ENCODE data around the gene AKR1A1.
"Not testable (repeated sequence)": the region's sequence is repeated elsewhere in the genome, so short reads cannot be mapped to it uniquely, and the experiment has no call there.

The AKR1A1 gene

DNA sequence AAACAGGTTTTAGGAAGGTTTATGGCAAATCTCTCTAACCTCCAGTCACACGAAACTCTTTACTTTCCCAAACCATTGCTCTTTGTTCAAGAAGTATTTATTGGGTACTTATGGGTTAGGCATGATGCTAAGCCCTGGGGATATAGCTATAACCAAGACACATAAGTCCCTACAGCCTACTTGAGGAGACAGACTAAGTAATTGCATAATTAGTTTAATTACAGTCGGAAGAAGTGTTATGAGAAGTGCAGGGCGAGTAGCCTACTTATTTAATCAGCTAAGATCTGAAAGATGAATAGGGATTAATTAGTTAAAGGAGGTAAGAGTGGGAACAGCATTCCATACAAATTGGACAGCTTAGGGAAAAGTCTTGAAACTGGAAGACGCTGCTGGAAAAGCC is 20.0 kb downstream of the AKR1A1 start:
- DNase-seq, result no peak

- DNase-seq, result no peak
Observed at GRCh38 chr1:45573231-45573804, 22.7 kb downstream of the AKR1A1 start.

DNA sequence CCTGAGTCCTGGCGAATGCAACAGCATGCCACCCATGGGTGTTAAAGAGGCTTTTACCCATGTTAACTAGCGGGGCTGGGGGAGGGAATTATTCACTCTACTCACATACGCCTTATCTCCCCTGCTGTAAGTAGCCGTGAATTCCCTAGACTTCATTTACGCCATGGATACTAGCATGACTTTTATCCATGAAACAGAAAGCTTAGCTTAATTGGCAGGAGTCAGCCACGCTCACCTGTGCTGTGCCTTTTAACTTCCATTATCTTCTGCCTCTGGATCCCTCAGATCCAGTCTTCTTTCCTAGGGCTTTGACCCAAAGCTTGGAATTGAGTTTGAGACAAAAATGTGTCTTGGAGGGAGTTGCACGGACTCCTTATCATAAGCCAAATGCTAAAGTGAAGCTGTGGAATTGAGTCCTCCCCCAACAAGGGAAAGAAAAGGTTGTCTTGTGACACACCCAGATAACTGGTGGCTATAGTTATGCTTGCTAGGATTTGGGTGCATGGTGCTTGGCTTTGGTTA is 23.5 kb downstream of the AKR1A1 start:
- DNase-seq, result no peak

- DNase-seq, result peak; percentile 97
Observed at GRCh38 chr1:45583264-45583665, 32.6 kb downstream of the AKR1A1 start.

DNA sequence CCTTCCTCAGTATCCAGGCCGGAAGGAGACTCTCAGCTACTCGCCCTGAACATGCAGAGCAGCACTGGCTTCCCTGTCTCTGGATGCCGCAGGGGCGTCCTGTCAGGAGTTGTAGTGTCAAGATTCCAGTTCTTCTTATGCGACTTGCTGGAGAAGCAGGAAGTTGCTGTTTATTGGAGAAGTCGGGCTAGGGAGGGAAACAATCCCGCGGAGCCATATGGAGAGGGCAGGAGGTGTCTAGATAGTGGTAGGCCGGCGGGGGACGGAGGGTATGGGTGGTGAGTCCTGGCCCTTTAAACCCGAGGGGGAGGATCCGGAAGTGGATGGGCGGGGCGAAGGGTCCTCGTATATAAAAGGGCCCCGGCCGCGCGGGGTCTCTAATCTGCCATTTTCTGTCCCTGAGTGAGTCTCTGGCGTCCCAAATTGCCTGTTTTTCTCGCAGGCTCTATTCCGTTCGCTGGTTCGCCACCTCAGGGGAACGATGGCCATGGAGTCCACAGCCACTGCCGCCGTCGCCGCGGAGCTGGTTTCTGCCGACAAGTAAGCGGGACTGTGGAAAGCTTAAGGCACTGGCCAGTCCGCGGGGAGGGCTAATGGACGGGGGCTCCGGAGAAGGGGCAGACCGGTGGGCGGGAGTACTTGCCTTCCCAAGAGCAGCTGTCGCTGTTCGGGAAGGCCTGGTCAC is 33.2 kb downstream of the AKR1A1 start, which contains the start of gene NASP:
TSS of gene NASP (plus strand) at position 376 of the 685 bp plus-strand sequence. CDS start at position 482, 106 bp downstream.
- DNase-seq, result peak; percentile 74

DNA sequence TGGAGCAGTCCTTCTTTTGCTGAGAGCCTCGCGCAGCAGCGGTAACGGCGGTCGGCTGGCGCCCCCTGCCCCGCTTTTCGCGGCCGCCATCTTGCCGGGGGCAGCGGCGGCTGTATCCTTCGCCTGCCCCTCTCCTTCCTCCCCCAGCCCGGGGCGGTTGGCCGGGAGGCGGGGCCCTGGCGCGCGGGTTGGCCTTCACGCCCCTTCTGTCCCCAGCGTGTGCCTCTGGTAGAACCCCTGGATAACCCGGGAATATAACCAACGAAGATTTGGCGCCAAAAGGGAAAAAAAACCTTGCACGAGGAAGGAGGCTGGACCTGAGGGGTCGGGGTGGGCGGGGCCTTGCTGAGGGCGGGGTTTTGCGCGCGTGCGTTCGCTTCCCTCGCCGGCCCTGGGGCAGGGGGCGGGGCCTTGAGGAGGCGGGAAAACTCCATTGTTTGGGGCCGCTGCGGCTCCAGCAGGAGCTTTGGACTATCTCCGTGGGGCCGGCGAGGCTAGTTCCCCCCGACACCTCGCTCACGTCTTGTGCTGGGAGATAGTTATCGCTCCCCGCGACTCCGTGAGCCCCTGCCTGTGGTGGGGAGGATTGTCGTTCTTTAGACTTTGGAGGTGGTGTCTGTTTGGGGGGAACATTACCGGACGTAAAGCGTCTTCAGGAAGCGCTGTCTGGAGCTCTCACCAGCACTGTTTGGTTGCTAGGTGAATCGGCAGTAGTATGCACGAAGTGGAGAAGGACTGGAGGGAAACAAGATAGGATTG is 33.9 kb downstream of the AKR1A1 start:
- DNase-seq, result peak; percentile 88

DNA sequence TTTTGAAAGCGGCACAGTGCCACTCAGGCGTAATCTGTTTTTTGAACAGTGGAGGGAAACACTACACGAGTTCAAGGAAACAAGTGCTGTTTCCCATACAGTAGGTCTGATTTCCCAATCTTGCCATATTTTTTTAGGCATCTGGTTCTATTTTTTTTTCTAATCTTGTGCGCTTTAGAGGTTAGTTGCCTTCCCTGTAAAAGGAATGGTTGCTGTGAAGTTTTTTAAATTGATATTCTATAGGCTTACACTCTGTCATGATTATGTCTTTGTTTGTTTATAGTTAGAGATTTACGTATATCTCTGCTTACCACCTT is 34.4 kb downstream of the AKR1A1 start:
- DNase-seq, result no peak

DNA sequence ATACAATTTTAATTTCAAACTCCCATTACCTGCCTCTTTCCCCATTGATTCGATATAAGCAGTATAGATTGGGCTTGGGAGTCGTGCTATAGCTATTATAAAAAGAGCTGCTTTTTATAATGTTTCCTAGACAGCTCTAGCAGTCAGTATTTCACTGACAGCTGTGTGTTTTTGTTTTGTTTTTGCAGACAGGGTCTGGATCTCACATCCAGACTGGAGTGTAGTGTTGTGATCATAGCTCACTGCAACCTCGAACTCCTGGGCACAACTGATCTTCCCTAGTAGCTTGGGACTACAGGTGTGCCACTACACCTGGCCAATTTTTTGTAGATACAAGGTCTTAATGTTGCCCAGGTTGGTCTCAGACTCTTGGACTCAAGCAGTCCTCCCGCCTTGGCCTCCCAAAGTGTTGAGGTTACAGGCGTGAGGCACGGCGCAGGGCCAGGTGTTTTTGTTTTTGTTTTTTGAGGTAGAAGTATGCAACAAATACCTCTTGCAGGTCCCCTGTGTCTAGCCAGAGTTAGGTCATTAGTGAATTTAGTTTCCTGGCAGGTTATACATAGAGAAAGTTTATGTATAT is 35.0 kb downstream of the AKR1A1 start:
- no peak for DNase-seq

DNA sequence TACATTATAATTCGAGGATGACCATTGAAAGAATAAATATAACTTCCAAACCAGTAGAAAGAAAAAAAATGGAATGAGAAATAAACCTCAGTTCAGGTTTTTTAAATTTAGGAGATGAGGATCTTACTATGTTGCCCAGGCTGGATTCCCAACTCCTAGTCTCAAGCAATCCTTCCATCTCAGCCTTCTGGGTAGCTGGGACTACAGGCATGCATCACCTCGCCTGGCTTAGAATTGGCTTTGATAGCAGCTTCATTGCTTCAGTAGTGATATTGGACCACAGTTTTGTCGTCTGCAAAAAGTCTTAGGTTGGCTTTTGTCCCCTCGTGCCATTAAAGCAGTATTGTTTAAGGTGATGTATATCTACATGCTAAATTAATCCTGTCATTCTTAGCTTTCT is 36.1 kb downstream of the AKR1A1 start:
- DNase-seq, result no peak

DNA sequence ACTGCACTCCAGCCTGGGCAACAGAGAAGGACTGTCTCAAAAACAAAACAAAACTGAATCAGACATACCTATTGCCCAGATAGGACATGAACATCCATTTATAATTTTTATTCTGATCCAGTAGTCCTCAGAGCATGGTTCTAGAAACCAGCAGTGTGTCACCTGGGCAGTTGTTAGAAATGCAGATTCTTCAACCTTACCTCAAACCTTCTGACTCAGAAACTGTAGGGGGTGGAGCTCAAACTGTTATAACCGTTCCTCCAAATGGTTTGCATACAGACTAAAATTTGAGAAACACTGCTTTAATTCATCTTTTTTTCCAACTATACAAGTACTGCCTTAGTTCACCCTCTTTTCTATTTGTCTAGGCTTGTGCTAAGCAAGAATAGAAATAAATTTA is 39.2 kb downstream of the AKR1A1 start:
- no peak for DNase-seq

- no peak for DNase-seq
Observed at GRCh38 chr1:45594412-45594811, 43.8 kb downstream of the AKR1A1 start.

DNA sequence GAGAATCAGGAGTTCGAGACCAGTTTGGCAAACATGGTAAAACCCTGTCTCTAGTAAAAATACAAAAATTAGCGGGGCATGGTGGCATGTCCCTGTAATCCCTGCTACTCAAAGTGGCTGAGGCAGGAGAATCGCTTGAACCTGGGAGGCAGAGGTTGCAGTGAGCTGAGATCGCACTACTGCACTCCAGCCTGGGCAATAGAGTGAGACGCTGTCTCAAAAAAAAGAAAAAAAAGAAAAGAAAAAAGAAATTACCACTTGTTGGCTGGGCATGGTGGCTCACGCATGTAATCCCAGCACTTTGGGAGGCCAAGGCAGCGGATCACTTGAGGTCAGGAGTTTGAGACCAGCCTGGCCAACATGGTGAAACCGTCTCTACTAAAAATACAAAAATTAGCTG is 46.1 kb downstream of the AKR1A1 start:
- not testable (repeated sequence) for DNase-seq

DNA sequence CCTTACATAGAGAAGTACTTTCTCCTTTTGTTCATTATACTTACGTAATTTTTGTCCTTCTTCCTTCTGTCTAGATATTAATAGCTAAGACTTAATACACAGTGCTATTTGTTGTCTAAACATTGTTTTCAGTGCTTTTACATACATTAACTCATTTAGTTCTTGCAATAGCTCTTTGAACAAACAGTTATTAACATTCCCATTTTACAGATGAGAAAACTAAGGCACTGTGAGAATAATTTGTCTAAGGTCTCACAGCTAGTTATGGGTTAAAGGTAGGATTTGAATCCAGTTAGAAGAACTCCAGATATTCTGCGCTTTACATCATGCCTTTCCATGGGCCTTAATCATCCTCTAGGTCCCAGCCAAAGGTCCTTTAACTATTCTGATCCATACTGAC is 53.6 kb downstream of the AKR1A1 start:
- DNase-seq, result no peak

DNA sequence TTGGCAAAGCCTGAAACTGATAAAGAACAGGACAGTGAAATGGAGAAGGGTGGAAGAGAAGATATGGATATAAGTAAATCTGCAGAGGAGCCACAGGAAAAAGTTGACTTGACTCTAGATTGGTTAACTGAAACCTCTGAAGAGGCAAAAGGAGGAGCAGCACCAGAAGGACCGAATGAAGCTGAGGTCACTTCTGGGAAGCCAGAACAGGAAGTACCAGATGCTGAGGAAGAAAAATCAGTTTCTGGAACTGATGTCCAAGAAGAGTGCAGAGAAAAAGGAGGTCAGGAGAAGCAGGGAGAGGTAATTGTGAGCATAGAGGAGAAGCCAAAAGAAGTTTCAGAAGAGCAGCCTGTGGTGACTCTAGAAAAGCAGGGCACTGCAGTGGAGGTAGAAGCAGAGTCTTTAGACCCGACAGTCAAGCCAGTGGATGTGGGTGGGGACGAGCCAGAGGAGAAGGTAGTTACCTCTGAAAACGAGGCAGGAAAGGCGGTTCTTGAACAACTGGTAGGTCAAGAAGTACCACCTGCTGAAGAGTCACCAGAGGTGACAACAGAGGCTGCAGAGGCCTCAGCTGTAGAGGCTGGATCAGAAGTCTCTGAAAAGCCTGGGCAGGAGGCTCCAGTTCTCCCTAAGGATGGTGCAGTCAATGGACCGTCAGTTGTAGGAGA is 56.9 kb downstream of the AKR1A1 start:
- no peak for DNase-seq

DNA sequence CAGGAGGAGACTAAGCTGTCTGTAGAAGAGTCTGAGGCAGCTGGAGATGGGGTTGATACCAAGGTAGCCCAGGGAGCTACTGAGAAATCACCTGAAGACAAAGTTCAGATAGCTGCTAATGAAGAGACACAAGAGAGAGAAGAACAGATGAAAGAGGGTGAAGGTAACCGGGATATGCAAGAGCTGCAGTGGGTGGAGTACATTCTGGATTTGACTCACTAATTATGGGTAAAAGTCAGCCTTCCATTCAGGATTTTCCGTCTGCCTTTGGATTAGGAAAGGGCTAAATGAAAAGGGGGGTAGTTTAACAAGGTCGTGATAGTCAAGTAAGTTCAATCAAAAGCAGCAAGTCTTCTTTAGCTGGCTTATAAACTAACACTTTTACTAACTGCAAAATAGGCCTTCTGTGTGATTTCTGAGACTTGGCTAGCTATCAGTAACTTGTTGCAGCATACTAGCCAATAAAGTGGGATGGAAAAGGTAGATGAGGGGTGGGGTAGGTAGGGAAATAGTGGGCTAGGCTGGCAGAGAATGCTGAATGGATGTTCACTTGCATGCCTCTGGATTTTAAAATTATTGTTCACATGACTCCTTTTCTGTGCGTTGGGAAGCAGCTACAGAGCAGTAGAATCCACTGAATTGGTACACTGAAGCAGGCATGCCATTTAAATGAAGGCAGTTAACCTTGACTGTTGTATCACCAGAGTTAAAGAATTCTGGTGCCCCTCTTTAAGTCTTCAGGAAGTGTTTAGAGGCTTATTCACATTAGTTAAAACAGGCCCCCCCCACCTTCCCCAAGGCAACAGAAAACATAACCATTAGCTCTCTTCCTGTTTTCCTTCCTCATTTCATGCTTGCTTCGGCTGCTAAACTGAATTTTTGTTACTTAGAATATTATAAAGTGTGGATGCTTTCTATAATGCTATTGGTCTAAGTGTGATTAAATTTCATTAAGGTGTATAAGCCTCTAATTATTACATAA is 57.8 kb downstream of the AKR1A1 start:
- no peak for DNase-seq

DNA sequence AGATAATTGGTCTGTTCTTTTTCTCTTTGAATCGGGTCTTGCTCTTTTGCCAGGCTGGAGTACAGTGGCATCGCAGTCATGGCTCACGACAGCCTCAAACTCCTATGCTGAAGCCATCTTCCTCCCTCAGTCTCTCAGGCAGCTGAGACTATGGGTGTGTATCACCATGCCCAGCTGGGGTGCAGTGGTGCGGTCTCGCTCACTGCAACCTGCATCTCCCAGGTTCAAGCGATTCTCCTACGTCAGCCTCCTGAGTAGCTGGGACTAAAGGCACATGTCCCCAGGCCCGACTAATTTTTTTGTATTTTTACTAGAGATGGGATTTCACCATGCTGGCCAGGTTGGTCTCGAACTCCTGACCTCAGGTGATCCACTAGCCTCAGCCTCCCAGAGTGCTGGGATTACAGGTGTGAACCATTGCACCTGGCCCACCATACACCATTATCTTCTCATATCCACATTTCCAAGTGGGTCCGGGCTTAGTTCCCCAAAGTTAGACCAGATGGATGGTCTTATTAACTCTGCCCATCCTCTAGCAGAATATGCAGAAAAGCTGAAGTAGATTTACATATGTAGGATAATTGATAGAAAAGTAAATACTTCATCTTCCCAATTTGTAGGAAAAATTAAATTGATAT is 60.1 kb downstream of the AKR1A1 start:
- no peak for DNase-seq

- no peak for DNase-seq
Observed at GRCh38 chr1:45612941-45613579, 62.4 kb downstream of the AKR1A1 start.

DNA sequence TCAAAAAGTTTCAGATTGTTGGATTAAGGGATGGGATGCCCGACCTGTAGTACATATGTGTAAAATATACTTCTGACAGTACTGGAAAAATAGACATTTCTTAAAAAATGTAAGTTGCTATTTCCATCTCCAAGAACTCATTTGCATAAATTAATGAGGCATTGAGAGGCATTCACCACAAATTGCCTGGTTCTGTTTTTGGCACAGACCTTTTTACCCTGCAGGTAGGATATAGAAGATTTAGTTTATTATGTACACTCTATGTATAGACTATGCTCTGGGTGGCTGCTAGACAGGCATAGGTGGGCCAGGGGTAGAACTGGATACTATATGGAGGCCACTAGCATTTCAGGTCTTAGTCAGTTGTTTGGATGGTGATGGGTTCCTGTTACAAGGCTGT is 65.3 kb downstream of the AKR1A1 start:
- no peak for DNase-seq

GRCh38 chr1:45617618-45618017 is 67.0 kb downstream of the AKR1A1 start:
- DNase-seq, result no peak

DNA sequence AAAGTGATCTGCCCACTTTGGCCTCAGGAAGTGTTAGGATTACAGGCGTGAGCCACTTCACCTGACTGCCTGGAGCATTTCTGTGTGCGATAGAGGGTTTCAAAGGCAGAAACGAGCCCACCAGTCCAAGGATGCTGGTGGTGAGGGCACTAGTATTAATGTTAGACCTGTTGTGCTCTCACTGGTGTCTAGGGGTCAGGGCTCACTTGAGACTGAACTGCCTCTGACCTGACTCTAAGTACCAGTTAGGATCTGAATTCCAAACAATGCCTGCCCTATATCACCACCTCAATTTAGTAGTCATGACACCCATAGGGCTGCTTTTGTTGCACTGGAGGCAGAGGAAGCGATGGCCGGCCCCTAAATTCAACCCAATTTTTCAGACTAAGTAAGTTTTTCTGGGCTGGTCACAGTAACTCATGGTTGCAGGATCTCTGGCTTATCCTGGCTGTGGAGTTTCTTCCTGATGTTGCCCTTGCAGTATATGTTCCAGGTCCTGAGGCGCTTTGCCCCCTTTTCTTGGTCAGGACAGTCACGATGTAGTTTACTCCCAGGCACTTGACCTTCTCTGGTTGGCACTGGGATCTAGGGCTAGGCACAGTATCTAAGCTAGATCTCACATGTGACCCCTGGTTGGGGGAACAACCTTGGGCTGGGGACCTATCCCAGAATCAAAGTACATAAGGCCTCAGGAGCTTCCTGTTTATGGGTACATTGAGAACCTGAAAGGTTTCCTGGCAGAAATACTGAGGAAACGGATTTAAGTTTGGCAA is 68.7 kb downstream of the AKR1A1 start:
- DNase-seq, result no peak

All from NCI-H1105 treated with DMSO at 0.1 percent for 48 hours (cell line).